GM12892 (cell line): ENCODE data around the gene CYGB.
A peak's percentile ranks its signal among the peaks of the same experiment; 100 is the strongest.
"Not testable (repeated sequence)": the region's sequence is repeated elsewhere in the genome, so short reads cannot be mapped to it uniquely, and the experiment has no call there.

Experiments used
- DNase-seq: peaks from one replicate; pipeline ENCODE4 v3.0.0; 2011; ENCODE audit not compliant: insufficient read length
- FAIRE-seq: peaks from 2 replicates; lab custom pipeline; 2011; peaks lifted over from hg19 to GRCh38; lab: Jason Lieb, UNC
- POLR2A ChIP-seq: IDR thresholded peaks from 2 replicates; pipeline ENCODE4 v1.6.1; 2011; ENCODE audit warnings: low read depth, low read length, control low read depth
- POLR2AphosphoS5 ChIP-seq: IDR thresholded peaks from 2 replicates; pipeline ENCODE4 v1.6.1; 2011; ENCODE audit warnings: low read depth, low read length, control low read depth
- TAF1 ChIP-seq: IDR thresholded peaks from 2 replicates; pipeline ENCODE4 v1.6.1; 2011; ENCODE audit warnings: low read depth, mild to moderate bottlenecking, control low read depth, low read length, borderline replicate concordance

Gene CYGB

GRCh38 chr17:76539631-76540271, 2.2 kb upstream of the CYGB start, which contains the start of gene PRCD:
TSS of gene PRCD (plus strand) at chr17:76540044. CDS start at chr17:76540142, 98 bp downstream.
- DNase-seq (peak; percentile 22), FAIRE-seq (no peak)
- TF ChIP-seq POLR2A (no peak), TAF1 (no peak), POLR2AphosphoS5 (no peak)

- DNase-seq (peak; percentile 22), FAIRE-seq (no peak)
- TF ChIP-seq POLR2A: no peak
- no peak for TF ChIP-seq TAF1
- no peak for TF ChIP-seq POLR2AphosphoS5
Measured at GRCh38 chr17:76538941-76539570, 1.5 kb upstream of the CYGB start.

DNA sequence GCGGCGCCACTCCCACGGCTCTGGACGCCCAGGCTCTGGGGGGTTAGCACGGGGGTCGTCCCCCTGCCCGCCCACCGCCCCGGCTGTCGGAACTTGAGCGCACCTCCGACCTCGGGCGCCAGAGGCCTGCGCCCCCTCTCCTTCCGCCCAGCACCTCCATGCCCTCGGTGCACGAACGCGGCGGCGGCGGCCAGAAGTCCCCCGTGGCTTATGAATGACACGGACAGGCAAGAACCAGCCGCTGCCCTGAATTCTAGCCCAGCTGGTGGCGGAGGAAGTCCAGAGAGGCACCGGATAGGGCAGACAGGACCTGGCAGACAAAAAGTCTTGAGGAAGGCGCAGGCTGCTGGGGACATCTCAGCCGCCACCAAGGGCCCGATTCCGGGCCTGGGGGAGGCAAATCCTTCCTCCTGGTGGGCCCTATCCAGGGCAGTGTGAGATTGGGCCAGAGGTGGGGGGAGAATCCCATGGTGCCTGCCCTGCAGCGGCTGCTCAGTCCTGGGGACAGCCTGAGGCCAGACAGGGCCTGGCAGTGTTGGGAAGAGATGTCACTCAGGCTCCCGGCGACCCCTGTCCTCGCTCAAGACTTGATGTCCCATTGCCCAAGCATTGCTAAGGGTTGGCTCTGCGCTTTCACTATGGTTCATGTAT, 897 bp upstream of the CYGB start:
- FAIRE-seq (no peak), DNase-seq (peak; percentile 32)
- TF ChIP-seq POLR2AphosphoS5 (no peak), TAF1 (no peak), POLR2A (no peak)

- DNase-seq: peak; percentile 33
- no peak for TF ChIP-seq POLR2A
- no peak for TF ChIP-seq POLR2AphosphoS5
- no peak for TF ChIP-seq TAF1
- no peak for FAIRE-seq
Measured at GRCh38 chr17:76537288-76537577, 276 bp downstream of the CYGB start.

- FAIRE-seq (no peak), DNase-seq (peak; percentile 19)
- TF ChIP-seq POLR2A (no peak), TAF1 (no peak), POLR2AphosphoS5 (no peak)
Measured at GRCh38 chr17:76536511-76537287, 810 bp downstream of the CYGB start.

GRCh38 chr17:76535788-76536510, 1.6 kb downstream of the CYGB start:
- TF ChIP-seq TAF1 (no peak), POLR2A (no peak), POLR2AphosphoS5 (no peak)
- DNase-seq (peak; percentile 10), FAIRE-seq (no peak)

DNA sequence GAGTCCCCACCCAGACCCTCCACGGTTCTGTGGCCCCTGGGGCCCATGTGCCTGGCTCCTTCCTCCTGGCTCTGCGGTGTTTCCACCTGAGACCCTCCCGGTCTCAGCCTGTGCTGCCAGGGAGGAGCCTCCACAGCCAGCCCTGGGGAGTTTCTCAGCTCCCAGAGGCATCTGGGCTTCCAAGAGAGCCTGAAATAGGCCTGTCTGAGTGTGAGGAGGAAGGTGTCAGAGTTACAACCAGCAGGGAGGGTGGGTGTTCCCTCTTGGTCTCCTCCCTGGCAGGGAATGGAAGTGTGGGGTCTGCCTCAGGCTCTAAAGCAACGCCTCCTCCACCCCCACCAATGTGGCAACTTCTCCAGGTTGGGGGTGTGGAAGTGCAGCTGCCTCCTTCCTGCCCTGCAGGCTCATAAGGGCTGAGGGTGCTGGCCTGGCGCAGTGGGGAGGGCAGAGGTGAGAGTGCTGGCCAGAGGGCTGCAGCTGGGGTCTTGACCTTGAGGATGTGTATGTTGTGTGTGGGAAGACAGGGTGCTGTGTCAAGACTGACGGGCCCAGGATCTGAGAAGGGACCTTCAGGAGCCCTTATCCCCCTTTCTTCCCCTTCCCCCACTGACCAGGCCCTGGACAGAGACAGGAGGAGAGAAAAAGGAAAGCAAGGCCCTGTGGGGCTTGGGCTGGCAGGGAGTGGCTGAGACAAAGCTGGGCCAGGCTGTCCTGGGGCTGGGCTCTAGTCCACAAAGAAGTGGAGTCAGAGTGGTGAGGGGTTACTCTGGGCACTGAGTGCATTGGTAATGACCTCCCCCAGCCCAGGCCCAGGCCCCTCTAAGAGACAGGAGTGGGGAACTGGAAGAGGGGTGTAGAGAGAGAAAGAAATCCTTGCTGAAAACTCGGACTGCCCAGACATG, 2.4 kb downstream of the CYGB start:
- TF ChIP-seq POLR2AphosphoS5 (no peak), POLR2A (no peak), TAF1 (no peak)
- no peak for DNase-seq
- no peak for FAIRE-seq

DNA sequence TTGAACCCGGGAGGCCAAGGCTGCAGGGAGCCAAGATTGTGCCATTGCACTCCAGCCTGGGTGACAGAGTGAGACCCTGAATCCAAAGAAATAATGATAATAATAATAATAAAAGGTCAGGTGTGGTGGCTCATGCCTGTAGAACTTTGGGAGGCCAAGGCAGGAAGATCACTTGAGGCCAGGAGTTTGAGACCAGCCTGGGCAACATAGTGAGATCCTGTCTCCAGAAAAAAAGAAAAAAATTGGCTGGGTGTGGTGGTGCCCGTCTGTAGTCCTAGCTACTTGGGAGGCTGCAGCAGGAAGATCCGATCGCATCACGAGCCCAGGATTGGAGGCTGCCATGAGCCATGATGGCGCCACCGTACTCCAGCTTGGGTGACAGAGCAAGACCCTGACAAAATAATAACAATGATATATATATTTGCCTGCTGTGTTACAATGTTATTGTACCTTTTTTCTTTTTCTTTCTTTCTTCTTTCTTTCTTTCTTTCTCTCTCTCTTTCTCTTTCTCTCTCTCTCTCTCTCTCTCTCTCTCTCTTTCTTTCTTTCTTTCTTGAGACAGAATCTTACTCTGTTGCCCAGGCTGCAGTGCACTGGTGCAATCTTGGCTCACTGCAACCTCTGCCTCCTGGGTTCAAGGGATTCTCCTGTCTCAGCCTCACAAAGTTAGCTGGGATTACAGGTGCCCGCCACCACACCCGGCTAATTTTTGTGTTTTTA, 3.7 kb downstream of the CYGB start:
- FAIRE-seq, DNase-seq: not testable (repeated sequence)

- TF ChIP-seq POLR2AphosphoS5 (no peak), POLR2A (no peak), TAF1 (no peak)
- FAIRE-seq: no peak
- no peak for DNase-seq
Measured at GRCh38 chr17:76532072-76532651, 5.3 kb downstream of the CYGB start.
